ENCODE measurements around the gene OMD.
"Not testable (repeated sequence)": the region's sequence is repeated elsewhere in the genome, so short reads cannot be mapped to it uniquely, and the experiment has no call there.

The OMD gene

DNA sequence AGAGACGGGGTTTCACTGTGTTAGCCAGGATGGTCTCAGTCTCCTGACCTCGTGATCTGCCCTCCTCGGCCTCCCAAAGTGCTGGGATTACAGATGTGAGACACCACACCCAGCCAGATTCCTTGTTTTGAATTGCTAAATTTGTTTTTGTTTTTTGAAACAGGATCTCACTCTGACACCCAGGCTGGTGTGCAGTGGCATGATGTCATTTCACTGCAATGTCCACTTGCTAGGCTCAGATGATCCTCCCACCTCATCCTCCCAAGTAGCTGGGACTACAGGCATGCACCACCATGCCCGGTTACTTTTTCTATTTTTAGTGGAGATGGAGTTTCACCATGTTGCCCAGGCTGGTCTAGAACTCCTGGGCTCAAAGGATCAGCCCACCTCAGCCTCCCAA, 13.1 kb downstream of the OMD start:
- not testable (repeated sequence) for DNase-seq

DNA sequence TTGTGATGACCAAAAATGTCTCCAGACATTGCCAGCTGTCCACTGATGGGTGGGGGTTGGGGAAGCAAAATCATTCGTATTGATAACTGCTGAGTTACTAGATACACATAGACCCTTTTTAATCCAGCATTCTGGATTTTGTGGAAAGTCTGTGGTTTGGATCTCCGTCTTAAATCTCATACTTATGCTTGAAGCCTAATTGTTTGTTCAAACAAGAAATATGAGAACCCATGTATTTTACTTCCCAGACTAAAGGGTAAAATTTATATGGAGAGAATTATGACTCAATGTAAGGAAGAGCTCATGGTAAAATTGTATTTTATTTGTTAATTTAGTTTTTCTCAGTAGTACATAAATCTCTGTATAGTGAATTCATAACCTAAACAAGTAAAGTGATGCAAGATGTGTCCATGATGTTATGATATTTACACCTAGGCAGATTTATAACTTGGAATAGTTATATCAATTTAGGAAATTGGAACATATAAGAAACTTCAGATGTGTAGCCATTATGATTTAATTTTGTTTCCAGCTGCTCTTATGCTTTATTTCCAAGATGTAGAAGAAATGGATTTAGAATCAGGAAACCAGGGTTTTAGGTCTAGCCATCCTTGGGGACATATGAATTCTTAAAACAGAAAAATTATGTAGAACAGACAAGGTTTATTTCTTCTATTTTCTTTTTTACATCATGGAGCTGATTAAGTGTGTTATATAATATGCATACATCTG, 15.4 kb downstream of the OMD start:
- DNase-seq: no peak

DNA sequence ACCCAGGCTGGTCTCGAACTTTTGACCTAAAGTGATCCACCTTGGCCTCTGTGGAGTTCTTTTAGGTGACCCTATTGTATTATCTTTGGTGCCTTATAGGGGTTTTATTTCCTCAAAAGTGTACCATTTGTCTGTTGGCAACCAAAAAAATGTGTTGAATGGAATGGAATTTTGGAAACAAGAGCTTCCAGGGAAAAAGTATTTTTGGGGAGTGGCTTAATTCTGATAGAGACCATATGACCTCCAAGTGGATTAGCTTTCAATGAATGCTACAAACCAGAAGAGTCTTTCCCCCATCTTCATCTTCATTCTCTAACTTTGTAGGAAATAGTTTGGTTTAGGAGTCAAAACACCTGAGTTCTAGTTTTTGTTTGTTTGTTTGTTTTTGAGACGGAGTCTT, 16.5 kb downstream of the OMD start:
- DNase-seq: no peak

DNA sequence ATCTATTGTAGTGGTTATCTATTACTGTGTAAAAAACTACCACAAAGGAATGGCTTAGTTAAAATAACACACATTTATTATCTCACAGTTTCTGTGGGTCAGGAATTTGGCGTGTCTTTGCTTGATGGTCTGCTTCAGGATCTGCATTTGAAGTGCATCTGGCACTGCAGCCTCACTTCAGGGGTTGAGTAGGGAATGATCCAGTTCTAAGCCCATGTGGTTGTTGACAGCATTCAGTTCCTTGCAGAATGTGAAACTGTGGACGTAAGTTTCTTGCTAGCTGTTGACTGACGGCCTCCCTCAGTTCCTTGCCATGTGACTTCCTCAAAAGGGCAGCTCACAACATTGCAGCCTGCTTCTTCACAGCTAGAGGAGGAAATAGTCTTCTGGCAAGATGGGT, 17.8 kb downstream of the OMD start:
- DNase-seq: peak in 17 of 56 donors; percentile 0 to 46 (median 6)

DNA sequence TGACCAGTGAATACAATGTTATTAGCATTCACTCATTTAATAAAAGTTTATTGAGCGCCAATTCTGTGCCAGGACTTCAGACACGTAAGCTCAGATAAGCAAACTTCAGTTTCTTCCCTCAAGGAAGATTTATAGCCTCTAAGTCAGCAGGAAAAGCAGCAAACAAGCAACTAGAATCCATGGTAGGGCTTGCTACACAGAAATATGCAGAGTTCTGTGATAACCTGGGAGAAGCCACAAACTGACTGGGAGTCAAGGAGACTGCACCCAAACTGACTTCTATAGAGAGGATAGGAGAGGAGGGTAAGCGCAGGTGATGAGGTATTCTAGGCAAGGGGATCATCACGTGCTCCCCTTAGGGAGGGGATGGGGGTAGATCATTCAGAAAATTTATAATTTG, 18.5 kb downstream of the OMD start:
- no peak for DNase-seq

DNA sequence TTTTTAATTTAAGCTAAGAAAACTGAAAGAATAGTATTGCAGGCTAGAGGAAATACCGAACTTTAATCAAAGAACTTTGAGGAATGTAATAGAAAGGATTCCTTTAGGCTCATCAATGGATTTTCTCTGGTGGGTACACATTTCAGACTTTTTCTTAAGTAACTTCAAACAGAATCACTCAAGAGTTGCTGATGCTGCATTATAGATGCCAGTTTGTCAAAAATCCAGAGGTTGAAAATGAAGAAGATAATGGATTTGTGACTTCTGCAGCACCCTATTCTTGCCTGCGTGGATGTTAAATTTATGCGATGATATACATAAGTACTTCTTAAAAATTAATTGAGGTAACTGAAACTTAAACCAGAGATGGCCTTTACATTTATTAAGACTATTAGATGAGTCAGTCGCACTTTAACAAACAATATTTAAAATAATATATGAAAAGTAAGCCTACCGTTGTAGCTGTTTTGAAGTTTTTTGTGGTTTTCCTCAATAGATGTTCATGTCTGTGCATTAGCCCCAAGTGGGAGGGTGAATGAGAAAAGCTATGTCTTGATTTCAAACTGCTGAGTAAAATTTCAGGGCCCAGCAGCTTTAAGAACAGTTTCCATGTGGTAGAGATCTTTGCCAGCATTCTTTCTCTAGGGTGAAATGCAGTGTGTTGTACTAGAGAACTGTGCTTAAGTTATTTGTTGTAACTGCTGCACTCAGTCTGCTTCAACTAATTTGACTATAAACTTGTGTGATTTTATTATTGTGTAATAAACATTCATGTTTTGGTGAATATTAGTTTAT, 20.0 kb downstream of the OMD start, which contains the start of gene OGN:
Gene OGN (minus strand): TSS at position 537 of the 795 bp plus-strand sequence. CDS start 1,171 bp downstream, outside the sequence.
- no peak for DNase-seq

DNA sequence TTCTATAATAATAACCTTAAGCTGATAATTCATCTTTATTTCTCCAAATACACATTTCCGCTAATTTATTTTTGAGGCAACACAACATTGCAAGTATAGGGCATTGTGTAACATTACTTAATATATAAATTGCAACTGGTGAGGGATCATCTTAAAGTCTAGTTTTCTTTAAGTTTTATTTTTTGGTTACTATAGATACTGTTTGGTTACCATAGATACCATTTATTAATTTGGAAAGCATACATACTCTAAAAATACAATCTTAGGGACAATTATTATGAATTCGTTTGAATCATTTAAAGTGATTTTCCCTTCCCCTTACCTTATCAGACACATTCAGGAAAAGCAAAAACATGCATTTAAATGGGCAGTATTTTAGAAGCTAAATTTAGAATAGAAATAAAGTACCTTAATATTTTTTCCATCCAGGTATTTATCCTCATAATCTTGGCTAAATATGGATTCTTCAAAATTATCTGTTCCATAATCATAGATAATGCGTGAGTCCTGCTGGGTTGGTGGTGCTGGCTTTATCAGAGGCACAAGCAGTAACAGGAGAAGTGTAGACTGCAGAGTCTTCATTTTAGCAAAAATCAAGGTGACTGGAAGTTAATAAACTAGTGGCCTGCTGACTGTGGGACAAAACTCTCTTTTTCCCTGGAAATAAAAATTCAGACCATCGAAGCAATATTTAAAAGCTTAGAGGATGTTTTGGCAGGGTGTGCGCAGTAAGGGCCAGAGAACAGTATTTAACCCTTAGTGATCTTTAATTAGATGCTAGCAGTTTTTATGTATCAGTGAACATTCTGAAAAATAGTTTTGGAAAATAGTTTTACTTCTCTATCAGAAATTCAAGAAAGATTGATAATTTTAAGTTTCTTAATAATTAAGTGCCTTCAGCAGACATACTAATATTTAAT, 21.2 kb downstream of the OMD start:
- no peak for DNase-seq

DNA sequence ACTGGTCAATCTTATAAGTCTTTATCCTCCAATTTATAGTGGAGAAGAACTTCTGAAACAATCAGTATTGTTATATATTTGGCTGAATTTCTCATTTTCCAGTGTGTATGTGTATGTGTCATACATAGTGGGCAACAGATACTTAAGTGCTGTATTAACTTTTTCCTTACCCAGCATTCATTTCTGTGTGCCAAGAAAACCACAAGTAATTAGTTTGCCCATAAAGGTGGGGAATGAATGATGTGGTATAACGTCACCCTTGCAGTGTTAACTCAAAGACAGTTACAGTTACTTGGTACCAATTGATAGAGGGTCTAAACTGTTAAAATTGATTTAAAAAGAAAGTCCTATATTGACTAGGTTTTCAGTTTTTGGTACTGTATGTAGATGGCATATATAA, 21.9 kb downstream of the OMD start:
- DNase-seq: no peak

DNA sequence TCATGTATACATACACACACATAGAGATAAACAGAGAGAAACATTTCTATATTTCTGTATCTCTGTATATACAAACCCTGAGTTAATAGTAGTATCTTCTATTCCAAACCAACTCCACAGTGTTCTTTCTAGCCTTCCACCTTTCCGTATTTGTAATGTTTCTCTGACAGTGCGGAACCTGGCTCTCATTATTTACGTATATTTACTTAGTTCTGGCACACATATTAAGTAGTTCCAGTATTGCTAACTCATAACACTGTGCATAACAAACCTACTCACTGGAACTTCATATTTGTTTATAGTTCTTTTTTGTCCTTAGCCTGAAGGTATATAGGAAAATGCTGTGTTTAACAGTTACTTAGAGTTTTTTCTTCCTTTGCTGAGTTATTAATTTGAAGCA, 26.4 kb downstream of the OMD start:
- DNase-seq: no peak

DNA sequence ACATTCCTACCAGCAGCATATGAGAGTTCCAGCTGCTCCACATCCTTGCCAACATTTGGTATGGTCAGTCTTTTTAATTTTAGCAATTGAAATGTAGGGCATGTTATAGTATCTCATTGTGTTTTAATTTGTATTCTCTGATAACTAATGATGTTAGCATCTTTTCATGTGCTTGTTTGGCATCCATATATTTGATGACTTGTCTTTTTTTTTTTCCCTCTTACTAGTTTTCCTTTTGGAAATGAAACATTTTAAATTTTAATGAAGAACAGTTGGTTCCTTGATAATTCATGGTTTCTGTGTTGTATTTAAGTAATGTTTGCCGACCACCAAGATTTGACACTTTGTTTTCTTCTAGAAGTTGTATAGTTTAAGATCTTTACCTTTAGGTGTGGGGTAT, 28.7 kb downstream of the OMD start:
- DNase-seq: no peak

DNA sequence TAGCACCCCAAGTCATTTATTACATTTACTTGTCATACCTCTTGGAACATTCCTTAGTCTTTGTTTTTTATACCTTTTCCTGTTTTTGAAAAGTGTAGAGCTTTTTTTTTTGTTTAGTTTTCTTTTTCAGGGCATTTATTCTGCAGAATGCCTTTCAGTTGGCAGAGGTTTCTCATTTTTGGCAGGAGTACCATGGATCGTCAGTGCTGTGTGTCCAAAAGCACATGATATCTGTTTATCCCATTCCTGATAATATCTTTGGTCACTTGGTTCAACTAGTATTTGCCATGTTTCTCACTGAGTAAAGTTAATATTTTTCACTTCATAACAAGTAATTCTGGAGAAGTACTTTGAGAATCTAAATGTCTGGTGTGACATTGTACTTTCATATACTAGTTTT, 30.6 kb downstream of the OMD start:
- no peak for DNase-seq

DNA sequence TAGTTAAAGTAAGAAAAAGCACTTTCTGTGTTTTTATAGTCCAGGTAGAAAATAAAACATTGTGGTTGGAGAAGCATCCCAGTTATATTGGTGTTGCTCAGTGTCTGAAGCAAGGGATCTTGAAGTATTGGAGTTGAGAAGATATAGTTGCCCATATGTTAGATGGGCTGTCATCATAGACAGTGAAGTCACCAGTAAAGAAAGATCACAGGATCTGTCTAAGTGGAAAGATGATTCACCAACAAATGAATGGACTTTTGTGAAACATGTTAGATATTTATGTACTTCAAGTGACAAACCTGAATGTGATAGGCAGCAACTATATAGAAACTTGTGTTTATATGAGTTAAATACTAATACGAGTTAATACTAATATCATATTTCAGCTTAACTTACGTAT, 31.6 kb downstream of the OMD start:
- no peak for DNase-seq

DNA sequence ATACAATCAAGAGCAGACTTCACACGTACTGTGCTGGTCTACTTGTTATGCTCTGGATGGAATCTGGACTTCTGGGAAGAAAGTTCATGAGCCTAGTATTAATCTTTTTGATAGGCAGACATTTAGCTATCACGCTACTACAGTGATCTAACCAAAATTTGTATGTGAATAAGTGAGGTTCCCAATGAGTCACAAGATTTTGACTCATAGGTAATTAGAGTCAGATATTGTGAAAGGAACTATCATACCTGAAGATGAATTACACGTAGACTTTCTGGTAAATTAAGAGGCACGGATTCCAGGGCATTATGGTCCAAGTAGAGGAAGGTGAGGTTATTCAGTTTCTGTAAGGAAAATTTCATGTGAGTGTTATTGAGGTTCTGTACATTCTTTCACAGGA, 38.3 kb downstream of the OMD start:
- no peak for DNase-seq

DNA sequence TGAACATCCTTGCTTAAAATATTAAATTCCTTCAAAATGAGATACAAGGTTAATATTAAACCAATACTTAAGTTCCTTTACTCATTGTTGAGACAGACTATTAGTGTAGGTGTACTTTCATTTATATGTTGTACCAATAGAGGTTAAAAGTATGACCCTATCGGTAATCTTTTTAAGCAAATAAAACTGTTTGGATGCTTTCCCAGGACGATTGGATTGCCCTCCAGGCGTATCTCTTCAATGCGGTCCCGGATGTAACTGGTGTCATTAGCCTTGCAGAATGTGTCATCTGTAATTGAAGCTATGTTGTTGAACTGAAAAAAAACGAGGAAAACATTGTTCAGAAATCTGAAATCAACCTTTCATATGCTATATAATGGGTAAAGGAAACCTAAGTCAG, 38.8 kb downstream of the OMD start:
- no peak for DNase-seq

DNA sequence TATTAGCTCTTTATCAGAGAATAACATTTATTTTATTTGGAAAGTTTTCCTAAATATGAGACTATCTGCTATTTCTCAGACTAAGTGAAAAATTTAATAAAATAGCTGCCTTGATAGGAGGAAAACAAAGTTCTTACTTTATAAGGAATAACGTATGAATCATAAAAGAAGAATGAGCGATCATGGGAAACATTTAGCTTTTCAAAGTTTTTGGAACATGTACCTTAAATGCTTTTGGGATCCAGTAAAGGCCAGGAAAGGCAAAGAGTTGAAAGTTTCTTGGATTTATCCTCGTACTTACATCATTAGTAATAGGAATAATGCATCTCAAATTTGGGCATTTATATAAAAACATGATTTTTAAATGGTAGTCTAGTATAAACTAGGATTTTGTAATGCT, 39.3 kb downstream of the OMD start:
- no peak for DNase-seq

DNA sequence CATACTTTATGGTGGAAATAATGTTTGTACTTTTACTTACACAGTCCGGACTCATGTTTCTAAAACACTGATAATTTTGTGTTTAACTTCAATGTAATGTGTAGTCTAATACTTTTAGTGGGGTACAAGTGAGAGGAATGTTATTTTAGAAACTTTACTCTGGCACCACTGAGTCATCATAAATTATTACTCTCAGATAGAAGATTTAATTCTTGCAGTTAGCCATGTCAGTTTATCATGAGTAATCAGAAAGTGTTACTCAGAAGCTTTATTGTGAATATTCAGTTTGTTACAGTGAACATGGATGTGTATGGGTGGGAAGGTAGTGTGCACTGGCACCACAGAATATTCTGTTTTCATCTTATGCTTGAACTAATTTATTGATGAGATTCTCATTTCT, 39.9 kb downstream of the OMD start:
- no peak for DNase-seq

DNA sequence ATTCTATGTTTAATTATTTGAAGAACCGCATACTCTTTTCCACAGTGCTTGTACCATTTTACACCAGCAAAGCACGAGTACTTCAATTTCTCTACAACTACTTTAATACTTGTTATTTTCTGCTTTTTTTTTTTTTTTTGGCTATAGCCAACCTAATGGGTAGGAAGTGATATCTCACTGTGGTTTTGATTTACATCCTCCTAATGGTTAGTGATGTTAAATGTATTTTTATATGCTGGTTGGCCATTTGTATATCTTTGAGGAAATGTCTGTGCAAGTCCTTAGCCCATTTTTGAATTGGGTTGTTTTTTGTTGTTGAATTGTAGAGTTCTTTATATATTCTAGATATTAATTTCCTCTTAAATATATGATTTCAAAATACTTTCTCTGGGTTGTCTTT, 42.5 kb downstream of the OMD start:
- DNase-seq: no peak

DNA sequence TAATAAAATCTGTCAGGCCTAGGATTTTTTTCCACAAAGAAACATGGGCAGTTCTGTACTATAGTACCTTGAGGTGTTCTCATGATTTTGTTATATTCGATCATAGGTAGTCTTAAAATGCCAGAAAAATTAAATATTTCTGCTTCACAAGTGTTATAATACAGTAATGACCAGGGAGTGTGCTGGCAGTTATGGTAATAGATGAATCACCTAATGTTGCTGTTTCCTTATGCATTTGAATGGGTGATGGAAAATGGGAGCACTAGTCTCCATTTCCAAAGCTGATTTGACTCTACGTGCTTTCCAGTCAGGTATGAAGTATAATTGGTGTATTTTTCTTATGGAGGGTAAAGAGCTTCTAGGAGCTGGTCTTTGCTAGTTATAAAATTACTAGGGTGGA, 43.7 kb downstream of the OMD start:
- DNase-seq: no peak

DNA sequence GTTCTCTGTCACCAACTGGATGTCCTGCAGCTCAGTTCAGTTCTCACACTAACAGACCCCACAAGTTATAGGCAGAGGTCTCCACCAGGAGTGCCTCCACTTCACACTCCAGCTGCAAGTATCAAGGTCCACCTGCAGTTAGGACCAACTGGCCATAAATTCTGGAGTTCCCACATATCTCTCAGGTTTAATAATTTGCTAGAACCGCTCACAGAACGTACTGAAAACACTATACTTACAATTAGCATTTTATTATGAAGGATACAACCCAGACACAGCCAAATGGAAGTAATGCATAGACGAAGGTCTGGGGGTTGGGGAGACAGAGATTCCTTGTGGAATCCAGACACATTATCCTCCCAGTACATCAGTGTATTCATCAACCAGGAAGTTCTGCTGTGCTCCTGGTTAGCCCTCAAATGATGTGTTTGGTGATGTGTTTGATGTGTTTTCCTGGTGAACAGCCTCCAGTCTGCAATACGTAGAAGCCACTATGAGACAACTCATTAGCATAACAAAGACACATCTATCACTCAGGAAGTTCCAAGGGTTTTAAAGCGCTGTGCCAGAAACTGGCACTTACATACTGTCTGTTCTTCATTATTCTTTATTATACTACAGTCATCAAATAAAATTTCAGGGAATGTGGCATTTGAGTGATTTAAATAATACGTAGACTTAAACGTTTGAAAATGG, 45.3 kb downstream of the OMD start:
- DNase-seq: no peak

DNA sequence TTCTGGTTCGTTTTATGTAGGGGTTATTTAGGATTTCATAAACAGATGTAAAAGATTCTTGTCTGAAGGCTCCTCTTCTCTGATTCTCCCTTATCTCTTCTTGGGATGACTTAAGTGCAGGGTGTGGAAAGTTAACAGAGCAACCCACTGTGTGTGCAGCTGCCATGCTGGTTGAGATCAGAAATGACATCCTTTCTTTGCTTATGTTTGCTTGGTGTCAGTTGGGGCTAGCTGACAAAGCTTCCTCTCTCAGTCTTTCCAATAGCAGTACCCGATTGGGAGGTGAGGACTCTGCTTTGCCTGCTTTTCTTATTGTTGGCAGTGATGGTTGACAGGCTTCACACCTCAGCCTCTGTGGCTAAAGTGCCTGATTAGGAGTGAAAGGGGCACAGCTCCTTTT, 46.4 kb downstream of the OMD start:
- no peak for DNase-seq

DNA sequence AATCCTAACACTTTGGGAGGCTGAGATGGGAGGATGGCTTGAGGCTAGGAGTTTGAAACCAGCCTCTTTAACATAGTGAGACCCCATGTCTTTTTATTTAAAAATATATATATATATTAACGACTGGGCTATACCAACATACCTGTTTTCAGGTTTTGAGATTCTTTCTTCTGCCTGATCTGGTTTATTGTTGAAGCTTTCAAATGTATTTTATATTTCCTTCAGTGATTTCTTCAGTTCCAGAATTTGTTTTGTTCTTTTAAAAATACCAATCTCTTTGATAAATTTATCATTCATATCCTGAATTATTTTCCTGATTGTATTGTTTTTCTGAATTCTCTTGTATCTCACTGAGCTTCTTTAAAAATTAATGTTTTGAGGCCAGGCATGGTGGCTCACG, 51.1 kb downstream of the OMD start:
- no peak for DNase-seq

Data from nucleus accumbens (tissue), 56 donors.